Skeletal muscle tissue (tissue), 4 donors: ENCODE results near the gene MYOG. TPM values are rescaled to one million over a fixed set of nuclear protein-coding genes. Genes with fewer than 3 reads are reported as not detected.

Experiments used
- H3K27ac ChIP-seq: one replicate; pipeline ENCODE4 v1.7.0; 2013; ENCODE audit warnings: mild to moderate bottlenecking, low read depth, low read length, inconsistent platforms
- H3K27me3 ChIP-seq, 3 donors: one replicate each; pipeline ENCODE4 v1.7.0; 2013; ENCODE audit warnings: low read length in 3 of 3; ENCODE audit not compliant: control insufficient read depth in 3 of 3, insufficient read depth in 3 of 3
- H3K36me3 ChIP-seq, 3 donors: one replicate each; pipeline ENCODE4 v1.7.0; 2013; ENCODE audit warnings: low read length in 3 of 3; ENCODE audit not compliant: control insufficient read depth in 3 of 3, insufficient read depth in 3 of 3
- H3K4me1 ChIP-seq, 3 donors: one replicate each; pipeline ENCODE4 v1.7.0; 2013; ENCODE audit warnings: low read length in 3 of 3, mild to moderate bottlenecking in 3 of 3; ENCODE audit not compliant: control insufficient read depth in 3 of 3, insufficient read depth in 3 of 3
- H3K4me3 ChIP-seq, 3 donors: one replicate each; pipeline ENCODE4 v1.7.0; 2013; ENCODE audit warnings: low read length in 3 of 3
- H3K9ac ChIP-seq, 3 donors: one replicate each; pipeline ENCODE4 v1.7.0; 2013; ENCODE audit warnings: low read length in 3 of 3, mild to moderate bottlenecking in 3 of 3, moderate library complexity in 2 of 3, low read depth in 1 of 3
- H3K9me3 ChIP-seq, 3 donors: one replicate each; pipeline ENCODE4 v1.7.0; 2013; ENCODE audit warnings: low read length in 3 of 3; ENCODE audit not compliant: control insufficient read depth in 3 of 3
- total RNA-seq: library from RNA; depleted of rRNA; stranded (reverse); fragments of >200 nt; gene quantifications from one replicate; pipeline ENCODE4 v1.2.3, GENCODE V29; 2014
- donor health status: Osteomylitis.

Gene MYOG
- total RNA-seq, 1 donor from 2014 or later, result 247 TPM

DNA sequence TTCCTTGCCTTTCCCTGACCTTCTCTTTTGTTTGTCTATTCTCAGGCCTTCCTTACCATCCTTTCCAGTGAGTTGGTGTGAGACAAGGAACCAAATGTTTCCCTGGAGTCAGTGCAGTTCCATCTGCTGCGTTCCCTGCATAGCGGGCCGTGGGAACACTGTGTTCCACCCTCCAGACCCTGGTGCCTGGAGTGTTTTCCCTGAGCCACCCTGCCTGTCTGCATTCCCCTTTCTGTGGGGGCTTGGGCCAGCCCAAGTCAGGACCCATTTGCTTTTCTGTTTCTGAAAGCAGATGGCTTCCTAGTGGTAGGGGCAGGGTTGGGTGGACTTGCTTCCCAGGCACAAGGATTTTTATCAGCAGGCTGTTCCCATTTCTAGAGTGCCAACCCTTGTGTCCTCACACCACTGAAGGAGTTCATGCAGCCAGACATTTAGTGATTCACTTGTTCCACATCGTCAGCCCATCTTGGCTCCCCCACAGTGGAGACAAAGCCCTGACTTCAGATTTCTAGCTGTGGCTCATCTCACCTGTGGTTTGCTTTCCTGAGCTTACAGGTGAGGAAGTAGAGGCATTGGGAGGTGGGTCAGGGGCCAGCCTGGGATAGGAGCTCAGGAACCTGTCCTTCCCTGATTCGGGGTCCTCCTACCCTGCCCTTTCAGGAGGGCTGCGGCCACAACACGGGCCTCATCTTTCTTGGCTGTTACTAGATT is 14.1 kb upstream of the MYOG start:
- peak overlapping the region; percentile 8 for H3K27ac ChIP-seq

DNA sequence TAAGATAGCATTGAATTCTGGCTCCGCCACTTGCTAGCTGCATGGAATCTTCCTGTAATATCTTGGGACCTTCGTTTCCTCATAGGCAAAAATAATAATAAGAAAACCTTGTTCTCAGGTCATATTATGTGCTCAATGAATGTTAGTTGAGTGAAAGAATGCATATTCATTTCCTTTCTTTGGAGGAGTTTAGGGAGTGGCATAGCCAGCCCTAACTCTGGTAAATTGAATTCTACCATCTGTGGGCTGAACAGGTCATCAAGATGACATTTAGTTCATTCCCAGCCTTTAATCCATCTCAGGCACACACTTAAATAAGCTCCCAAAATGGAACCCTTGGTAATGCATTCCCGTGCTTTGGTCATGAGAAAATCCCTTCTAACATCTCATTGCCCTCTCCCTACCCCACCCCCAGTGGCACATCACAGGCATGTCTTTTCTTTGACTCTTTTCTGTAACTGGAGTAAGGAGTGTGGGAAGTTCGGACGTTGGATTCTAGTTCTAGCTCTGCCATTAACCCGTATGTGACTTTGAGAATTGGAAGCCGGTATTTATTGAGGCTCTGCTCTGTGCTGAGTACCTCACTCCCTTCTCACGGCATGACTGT is 13.2 kb upstream of the MYOG start:
- peaks cover 19 to 32% (median 23%) of the 10 kb centered on the region in 3 donors for H3K4me1 ChIP-seq
- H3K9ac ChIP-seq, result peak overlapping the region in 2 of 3 donors; percentile 17 to 34
- no peak overlapping the region for H3K27ac ChIP-seq
- no peak overlapping the region for H3K4me3 ChIP-seq
- H3K36me3 ChIP-seq, result no peaks in the 10 kb centered on the region
- H3K9me3 ChIP-seq, result no peaks in the 10 kb centered on the region
- no peaks in the 10 kb centered on the region for H3K27me3 ChIP-seq

More for the DNA sequence above, 14.1 kb upstream of the MYOG start:
- Histone ChIP-seq H3K9me3 (no peaks in the 10 kb centered on the region), H3K9ac (peak overlapping the region in 2 of 3 donors; percentile 24 to 27), H3K27me3 (no peaks in the 10 kb centered on the region), H3K36me3 (no peaks in the 10 kb centered on the region), H3K4me3 (no peak overlapping the region), H3K4me1 (peaks cover 19 to 32% (median 23%) of the 10 kb centered on the region in 3 donors)

GRCh38 chr1:203098445-203098844 is 12.6 kb upstream of the MYOG start:
- Histone ChIP-seq H3K4me1 (peaks cover 19 to 32% (median 23%) of the 10 kb centered on the region in 3 donors), H3K9me3 (no peaks in the 10 kb centered on the region), H3K27me3 (no peaks in the 10 kb centered on the region), H3K4me3 (no peak overlapping the region), H3K36me3 (no peaks in the 10 kb centered on the region), H3K27ac (no peak overlapping the region), H3K9ac (peak overlapping the region in 2 of 3 donors; percentile 5 to 17)

- no peaks in the 10 kb centered on the region for H3K27me3 ChIP-seq
- H3K9ac ChIP-seq, result no peak overlapping the region
- no peaks in the 10 kb centered on the region for H3K9me3 ChIP-seq
- peaks cover 19 to 25% (median 23%) of the 10 kb centered on the region in 3 donors for H3K4me1 ChIP-seq
- no peak overlapping the region for H3K27ac ChIP-seq
- H3K36me3 ChIP-seq, result no peaks in the 10 kb centered on the region
- no peak overlapping the region for H3K4me3 ChIP-seq
Observed at GRCh38 chr1:203097001-203097400, 11.2 kb upstream of the MYOG start.

- H3K4me1 ChIP-seq, result peaks cover 23% of the 10 kb centered on the region in 3 donors
- no peaks in the 10 kb centered on the region for H3K27me3 ChIP-seq
- H3K9ac ChIP-seq, result no peak overlapping the region
- no peaks in the 10 kb centered on the region for H3K36me3 ChIP-seq
- no peaks in the 10 kb centered on the region for H3K9me3 ChIP-seq
- no peak overlapping the region for H3K27ac ChIP-seq
- H3K4me3 ChIP-seq, result no peak overlapping the region
Observed at GRCh38 chr1:203096566-203096965, 10.8 kb upstream of the MYOG start.

DNA sequence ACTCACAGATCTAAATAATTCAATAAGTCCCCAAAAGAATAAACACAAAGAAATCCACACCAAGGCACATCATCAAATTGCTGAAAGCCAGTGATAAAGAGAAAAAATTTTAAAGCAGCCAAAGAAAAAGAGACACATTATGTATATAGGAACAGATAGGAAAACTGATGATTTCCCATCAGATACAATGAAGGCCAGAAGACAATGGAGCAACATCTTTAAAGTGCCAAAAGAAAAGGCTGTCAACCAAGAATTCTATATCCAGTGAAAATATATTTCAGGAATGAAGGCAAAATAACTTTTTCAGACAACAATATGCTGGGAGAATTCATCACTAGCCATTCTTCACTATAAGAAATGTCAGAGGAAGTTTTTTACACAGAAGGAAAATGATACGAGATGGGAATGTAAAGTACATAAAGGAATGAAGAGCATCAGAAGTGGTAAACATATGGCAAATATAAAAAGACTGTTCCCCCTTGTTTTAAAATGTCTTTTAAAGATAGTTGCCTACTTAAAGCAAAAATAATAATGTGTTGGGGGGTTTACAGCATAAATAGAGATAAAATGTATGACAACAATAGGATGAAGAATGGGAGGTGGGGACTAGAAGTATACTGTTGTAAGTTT is 9.4 kb upstream of the MYOG start:
- Histone ChIP-seq H3K4me1 (peaks cover 23 to 26% (median 26%) of the 10 kb centered on the region in 3 donors), H3K4me3 (no peak overlapping the region), H3K9me3 (no peaks in the 10 kb centered on the region), H3K27me3 (no peaks in the 10 kb centered on the region), H3K9ac (no peak overlapping the region), H3K36me3 (no peaks in the 10 kb centered on the region), H3K27ac (no peak overlapping the region)

DNA sequence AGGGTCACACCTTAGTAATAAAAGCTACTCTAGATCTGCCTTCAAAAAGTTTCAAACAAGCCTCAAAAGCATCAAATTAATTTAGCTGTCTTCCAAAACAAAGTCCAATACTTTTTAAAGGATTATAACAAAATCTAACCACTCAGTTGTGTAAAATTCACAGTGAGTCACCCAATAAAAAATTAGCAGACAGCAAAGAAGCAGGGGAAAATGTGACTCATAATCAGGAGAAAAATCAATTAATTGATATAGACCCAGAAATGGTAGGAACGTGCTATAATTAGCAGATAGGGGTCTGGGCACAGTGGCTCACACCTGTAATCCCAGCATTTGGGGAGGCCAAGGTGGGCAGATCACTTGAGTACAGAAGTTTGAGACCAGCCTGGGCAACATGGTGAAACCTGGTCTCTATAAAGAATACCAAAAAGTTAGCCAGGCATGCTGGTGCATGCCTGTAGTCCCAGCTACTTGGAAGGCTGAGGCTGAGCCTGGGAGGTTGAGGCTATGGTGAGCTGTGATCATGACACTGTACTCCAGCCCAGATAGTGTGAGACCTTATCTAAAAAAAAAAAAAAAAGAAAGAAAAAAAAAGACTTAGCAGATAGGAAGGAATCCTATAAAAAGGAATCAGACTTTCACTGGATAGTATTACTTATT is 8.1 kb upstream of the MYOG start:
- Histone ChIP-seq H3K27me3 (no peaks in the 10 kb centered on the region), H3K4me1 (peaks cover 11 to 17% (median 14%) of the 10 kb centered on the region in 3 donors), H3K27ac (no peak overlapping the region), H3K9me3 (no peaks in the 10 kb centered on the region), H3K9ac (no peak overlapping the region), H3K4me3 (no peak overlapping the region), H3K36me3 (no peaks in the 10 kb centered on the region)

- Histone ChIP-seq H3K9me3 (no peaks in the 10 kb centered on the region), H3K9ac (no peak overlapping the region), H3K36me3 (no peaks in the 10 kb centered on the region), H3K4me1 (peaks cover 13 to 19% (median 13%) of the 10 kb centered on the region in 3 donors), H3K4me3 (no peak overlapping the region), H3K27me3 (no peaks in the 10 kb centered on the region), H3K27ac (no peak overlapping the region)
Observed at GRCh38 chr1:203091761-203092330, 6.0 kb upstream of the MYOG start.

- Histone ChIP-seq H3K27ac (no peak overlapping the region), H3K9me3 (no peaks in the 10 kb centered on the region), H3K4me1 (peaks cover 20 to 25% (median 20%) of the 10 kb centered on the region in 3 donors), H3K36me3 (no peaks in the 10 kb centered on the region), H3K4me3 (no peak overlapping the region), H3K9ac (peak overlapping the region in 1 of 3 donors; percentile 18), H3K27me3 (no peaks in the 10 kb centered on the region)
Observed at GRCh38 chr1:203091199-203091477, 5.3 kb upstream of the MYOG start.
